Activated T-cell treated with anti-CD3 and anti-CD28 coated beads for 24 hours (primary cell): Measurements from ENCODE around the gene TIMM23B.
"Not testable (repeated sequence)": the region's sequence is repeated elsewhere in the genome, so short reads cannot be mapped to it uniquely, and the experiment has no call there.

Experiments used
- DNase-seq: peaks from one replicate; pipeline ENCODE4 v3.0.0-alpha.2; 2020; ENCODE audit warnings: low read depth

TIMM23B gene

DNA sequence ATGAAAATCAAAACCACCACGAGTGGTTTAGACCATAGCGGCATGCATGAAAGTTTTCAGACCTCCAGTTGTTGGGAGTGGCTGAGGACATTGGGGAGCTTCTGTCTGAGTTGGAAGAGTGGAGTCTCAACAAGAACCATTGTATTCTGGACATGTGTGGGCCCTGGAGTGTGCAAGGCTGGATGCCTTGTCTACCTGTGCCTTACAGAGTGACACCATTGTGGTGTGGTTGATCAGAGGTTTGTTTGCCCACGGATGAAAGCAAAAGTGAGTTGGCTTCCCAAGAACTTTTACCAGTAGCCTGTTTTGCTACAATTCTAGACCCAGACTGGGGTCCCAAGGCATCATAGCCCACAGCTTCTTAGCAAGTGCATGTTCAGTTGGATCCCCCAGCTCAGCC is 35.9 kb downstream of the TIMM23B start:
- DNase-seq, result not testable (repeated sequence)

DNA sequence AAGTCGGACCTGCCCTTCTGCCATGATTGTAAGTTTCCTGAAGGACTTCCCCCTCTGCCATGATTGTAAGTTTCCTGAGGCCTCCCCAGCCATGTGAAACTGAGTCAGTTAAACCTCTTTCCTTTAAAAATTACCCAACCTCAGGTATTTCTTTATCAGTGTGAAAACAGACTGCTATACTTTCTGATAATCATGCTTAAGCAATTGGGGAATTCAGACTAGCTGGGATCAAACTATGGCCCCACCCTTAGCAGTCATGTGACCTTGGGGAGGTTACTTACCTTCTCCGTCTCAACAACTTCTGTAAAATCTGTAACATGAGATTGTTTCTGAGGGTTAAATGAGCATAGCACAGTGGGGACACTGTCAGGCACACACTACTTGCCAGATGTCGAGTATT is 45.4 kb downstream of the TIMM23B start:
- not testable (repeated sequence) for DNase-seq

DNA sequence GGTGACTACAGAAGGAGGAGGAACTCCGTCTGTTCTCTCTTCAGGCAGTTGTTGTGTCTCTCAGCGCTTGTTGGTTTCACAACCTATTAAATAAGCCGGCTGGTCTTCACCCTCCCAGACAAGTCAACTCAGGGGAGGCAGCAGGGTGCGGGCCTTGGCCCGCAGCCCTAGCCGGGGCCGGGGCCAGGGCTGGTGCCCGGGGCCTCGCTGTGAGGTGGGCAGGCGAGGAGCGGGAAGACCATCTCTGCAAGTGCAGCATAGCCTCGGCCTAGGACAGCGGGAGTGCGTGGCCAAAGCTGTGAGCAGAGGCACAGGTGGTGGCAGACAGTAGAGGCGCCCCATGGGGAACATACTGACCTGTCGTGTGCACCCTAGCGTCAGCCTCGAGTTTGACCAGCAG is 46.5 kb downstream of the TIMM23B start, which contains the start of gene AGAP6:
TSS of gene AGAP6 (plus strand) at position 31 of the 400 bp plus-strand sequence. CDS start at position 341, 310 bp downstream.
- DNase-seq, result not testable (repeated sequence)

DNA sequence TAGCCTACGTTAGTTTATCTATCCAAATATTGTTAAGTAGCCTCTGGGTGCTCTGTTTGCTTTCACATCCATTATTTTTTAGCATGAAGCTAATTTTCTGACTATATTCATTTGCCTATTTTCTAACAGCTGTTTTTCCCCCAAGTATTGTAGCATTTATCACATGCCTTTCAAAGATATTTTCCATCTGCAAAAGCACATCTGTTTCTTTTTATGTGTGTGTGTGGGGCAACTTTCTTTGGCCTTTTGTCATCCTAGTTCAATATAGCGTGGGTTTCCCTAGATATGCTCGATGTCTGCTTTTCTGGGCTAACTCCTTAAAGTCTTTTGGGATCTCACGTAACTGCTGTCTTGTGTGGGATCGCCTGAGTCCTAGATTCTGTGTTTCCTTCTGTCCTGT is 53.5 kb downstream of the TIMM23B start:
- not testable (repeated sequence) for DNase-seq

DNA sequence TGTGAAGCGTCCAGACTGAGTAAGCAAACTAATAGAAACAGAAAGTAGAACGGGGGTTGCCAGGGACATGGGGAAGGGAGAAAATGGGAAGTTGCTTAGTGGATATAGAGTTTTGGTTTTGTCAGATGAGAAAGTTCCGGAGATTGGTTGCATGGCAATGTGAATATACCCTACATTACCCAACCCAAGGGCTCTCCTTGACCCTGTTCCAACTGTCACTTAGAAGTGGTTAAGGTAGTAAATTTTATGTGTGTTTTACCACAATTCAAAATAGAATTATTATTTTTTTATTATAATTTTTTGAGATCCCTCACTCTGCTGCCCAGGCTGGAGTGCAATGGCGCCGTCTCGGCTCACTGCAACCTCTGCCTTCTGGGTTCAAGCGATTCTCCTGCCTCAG is 72.2 kb downstream of the TIMM23B start:
- DNase-seq, result not testable (repeated sequence)

DNA sequence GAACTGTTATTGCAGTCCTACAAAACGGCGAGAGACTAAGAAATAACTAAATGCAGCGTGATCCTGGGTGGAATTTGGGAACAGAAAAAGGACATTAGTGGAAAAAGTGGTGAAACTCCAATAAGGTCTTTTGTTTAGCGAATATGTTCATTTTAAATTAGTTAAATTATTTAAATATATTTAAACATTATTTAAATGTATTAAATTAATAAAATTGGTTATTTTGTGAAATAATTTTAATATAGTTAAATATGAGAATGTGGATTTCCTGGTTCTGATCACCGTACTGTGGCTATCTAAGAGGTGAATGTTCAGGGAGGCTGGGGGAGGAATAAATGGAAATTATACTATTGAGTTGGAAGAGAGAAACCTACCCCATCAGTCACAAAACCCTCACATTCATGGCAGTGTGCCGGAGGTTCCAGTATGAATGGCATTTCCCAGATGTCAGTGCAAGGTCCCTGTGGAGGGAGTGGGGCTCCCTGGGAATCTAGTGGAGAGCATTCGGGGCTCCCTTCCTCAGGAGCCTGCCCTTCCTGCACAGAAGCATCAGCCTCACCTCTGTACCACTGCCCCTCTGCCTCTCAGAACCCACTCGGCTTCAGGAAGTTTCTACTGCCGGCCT is 73.9 kb downstream of the TIMM23B start:
- DNase-seq, result not testable (repeated sequence)

DNA sequence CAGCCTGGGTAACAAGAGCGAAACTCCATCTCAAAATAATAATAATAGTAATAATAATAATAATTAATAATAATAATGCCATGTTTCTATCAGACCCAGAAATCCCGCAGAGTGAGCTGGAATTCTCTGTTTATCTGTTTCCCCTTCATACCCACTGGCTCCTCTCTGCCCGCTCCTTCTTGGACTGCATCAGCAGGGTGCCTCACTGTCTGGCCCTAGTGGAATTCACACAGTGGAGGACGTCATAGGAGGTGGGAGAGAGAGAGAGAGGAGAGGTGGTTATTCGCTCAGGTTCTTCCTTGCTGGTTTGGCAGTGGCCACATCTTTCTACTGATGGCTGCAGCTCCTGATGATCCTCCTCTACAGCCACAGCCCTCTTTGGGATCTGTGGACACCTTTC is 75.1 kb downstream of the TIMM23B start:
- not testable (repeated sequence) for DNase-seq

DNA sequence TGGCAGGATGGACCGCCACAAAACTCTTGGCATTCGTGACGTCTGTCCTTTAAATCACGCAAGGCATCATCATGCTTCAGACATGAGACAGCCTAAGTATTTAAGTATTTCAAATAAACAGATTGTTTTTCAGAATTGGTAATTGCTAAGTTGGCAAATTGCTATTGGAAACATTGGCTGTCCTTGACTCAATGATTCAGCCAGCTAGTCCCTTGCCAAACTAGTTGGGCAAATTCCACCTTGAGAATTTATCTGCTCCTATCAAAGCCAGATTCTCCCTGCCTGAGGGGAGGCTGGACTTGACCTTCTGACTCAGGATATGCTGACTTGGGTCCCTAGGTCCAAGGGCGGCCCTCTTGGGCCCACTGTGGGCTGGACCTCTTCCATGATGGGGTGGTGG is 75.8 kb downstream of the TIMM23B start:
- not testable (repeated sequence) for DNase-seq

DNA sequence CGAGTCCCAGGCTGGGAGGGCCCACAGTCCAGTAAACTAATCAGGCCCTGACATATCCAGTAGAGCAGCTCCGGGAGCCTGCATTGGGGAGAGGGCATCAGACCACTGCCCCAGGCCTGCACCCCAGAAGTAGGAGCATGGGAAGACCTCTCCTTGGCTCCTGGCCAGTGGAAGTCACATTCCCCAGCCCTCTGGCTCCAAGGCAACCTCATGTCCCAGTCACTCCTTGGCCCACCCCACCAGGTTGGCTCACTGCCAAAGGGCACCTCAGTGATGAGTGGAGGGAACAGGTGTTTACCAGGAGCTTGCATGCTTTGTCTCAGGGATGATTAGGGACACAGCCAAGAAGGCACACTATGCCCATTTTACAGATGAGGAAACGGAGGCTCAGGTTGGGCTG is 77.4 kb downstream of the TIMM23B start:
- DNase-seq, result not testable (repeated sequence)

DNA sequence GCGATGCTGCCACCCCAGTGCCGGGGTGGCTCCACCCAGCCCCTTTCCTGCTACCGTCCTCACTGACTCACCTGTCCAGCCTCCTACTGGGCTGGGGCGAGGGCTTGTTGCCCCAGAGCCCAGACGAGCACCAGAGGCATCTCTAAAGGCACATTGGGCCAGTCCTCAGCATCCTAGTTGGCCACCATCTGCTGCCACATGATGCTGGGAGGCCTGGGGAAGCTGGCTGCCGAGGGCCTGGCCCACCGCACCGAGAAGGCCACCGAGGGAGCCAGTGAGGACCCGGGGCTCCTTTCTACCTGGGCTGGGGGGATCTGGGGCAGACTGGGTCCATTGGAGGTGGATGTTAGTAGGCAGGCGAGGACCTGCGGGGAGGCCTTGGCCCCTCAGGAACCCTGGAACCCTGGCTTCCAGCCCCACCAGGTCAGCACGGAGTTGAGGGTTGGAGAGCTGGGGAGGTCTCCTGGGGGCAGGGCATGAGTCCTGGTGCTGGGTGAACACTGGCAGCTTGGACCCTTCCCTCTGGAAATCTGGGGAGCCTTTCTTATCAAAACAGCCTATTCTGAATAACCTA is 78.7 kb downstream of the TIMM23B start:
- not testable (repeated sequence) for DNase-seq

DNA sequence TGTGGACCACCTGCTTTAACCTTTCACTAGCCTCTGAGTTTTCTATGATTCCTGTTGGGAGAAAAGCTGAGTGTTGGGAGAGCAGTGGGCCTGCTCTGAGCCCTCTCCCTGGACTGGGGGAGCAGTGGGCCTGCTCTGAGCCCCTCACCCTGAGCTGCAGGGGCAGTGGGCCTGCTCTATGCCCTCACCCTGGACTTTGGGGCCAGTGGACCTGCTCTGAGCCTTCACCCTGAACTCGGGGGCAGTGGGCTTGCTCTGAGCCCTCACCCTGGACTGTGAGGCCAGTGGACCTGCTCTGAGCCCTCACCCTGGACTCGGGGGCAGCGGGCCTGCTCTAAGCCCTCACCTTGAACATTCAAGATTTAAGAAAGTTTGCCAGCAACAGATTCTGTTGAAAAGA is 79.8 kb downstream of the TIMM23B start:
- no peak for DNase-seq
